ENCODE data around the gene MIGA2. TPM values are rescaled to one million over a fixed set of nuclear protein-coding genes. Genes with fewer than 3 reads are reported as not detected.
A peak's percentile ranks its signal among the peaks of the same experiment; 100 is the strongest.

MIGA2 gene
- total and polyA plus RNA-seq, 5 donors from 2014 or later, result 6.3 to 48.5 (median 7.8) TPM

- H3K9me3 ChIP-seq (ENCODE audit: control insufficient read depth in 2 of 2, low read length in 2 of 2), result no peaks in the 10 kb centered on the region
- H3K4me3 ChIP-seq (ENCODE audit: low read depth, low read length), result no peak overlapping the region
- DNase-seq (no peak), ATAC-seq (ENCODE audit: low read depth in 2 of 2) (no peak)
- no peaks in the 10 kb centered on the region for H3K4me1 Mint-ChIP-seq
- H3K27me3 Mint-ChIP-seq, result no peaks in the 10 kb centered on the region
- H3K27ac Mint-ChIP-seq, result no peak overlapping the region
- H3K36me3 ChIP-seq (ENCODE audit: control insufficient read depth, insufficient read depth, low read length), result no peaks in the 10 kb centered on the region
- no peak overlapping the region for H3K4me3 Mint-ChIP-seq
- no peak overlapping the region for H3K27ac ChIP-seq (ENCODE audit: insufficient read depth, low read length, poor library complexity, severe bottlenecking)
- H3K27me3 ChIP-seq (ENCODE audit: control insufficient read depth, insufficient read depth, low read length), result no peaks in the 10 kb centered on the region
- no peaks in the 10 kb centered on the region for H3K9me3 Mint-ChIP-seq
- H3K36me3 Mint-ChIP-seq, result peaks cover 3% of the 10 kb centered on the region
- H3K4me1 ChIP-seq (ENCODE audit: control insufficient read depth, insufficient read depth, low read length, poor library complexity, severe bottlenecking), result no peaks in the 10 kb centered on the region
Observed at GRCh38 chr9:129102095-129102525, 65.7 kb downstream of the MIGA2 start.

- ATAC-seq (ENCODE audit: low read depth in 2 of 2), result peak; percentile 36 to 44
- DNase-seq, result peak in 1 of 3 donors; percentile 33
Observed at GRCh38 chr9:129102791-129103594, 66.6 kb downstream of the MIGA2 start.

DNA sequence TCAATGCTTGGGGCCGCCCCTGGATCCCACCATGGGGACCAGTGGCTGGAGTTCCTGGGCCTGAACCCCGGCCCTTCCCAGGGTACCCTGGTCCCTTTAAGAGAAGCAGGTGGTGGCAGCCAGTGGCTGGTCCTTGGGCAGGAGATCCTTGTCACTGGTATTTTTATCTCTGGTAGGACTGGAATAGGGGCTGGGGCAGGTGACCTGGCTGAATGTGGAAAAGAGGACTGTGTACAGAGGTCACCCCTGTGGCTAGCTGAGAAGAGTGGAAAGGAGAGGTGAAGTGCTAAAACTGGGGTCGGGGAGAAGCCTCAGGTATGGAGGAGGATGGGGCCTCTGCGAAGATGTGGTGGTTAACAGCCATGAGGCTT, 67.2 kb downstream of the MIGA2 start:
- peak overlapping the region in 1 of 4 donors; percentile 12 for H3K4me3 Mint-ChIP-seq
- no peaks in the 10 kb centered on the region for H3K36me3 Mint-ChIP-seq
- ATAC-seq (ENCODE audit: low read depth in 2 of 2) (no peak), DNase-seq (no peak)
- no peaks in the 10 kb centered on the region for H3K9me3 Mint-ChIP-seq
- no peak overlapping the region for H3K4me3 ChIP-seq (ENCODE audit: low read depth, low read length)
- H3K27me3 ChIP-seq (ENCODE audit: control insufficient read depth, insufficient read depth, low read length), result no peaks in the 10 kb centered on the region
- no peaks in the 10 kb centered on the region for H3K27me3 Mint-ChIP-seq
- H3K9me3 ChIP-seq (ENCODE audit: control insufficient read depth in 2 of 2, low read length in 2 of 2), result no peaks in the 10 kb centered on the region
- H3K4me1 ChIP-seq (ENCODE audit: control insufficient read depth, insufficient read depth, low read length, poor library complexity, severe bottlenecking), result no peaks in the 10 kb centered on the region
- peaks cover 0 to 4% (median under 1%) of the 10 kb centered on the region in 4 donors for H3K4me1 Mint-ChIP-seq
- no peak overlapping the region for H3K27ac Mint-ChIP-seq
- no peak overlapping the region for H3K27ac ChIP-seq (ENCODE audit: insufficient read depth, low read length, poor library complexity, severe bottlenecking)
- no peaks in the 10 kb centered on the region for H3K36me3 ChIP-seq (ENCODE audit: control insufficient read depth, insufficient read depth, low read length)

More at GRCh38 chr9:129102791-129103594, 66.6 kb downstream of the MIGA2 start:
- Histone ChIP-seq H3K4me3 (ENCODE audit: low read depth, low read length) (no peak overlapping the region), H3K9me3 (ENCODE audit: control insufficient read depth in 2 of 2, low read length in 2 of 2) (no peaks in the 10 kb centered on the region), H3K27ac (ENCODE audit: insufficient read depth, low read length, poor library complexity, severe bottlenecking) (no peak overlapping the region), H3K27me3 (ENCODE audit: control insufficient read depth, insufficient read depth, low read length) (no peaks in the 10 kb centered on the region), H3K4me1 (ENCODE audit: control insufficient read depth, insufficient read depth, low read length, poor library complexity, severe bottlenecking) (no peaks in the 10 kb centered on the region), H3K36me3 (ENCODE audit: control insufficient read depth, insufficient read depth, low read length) (no peaks in the 10 kb centered on the region)
- no peaks in the 10 kb centered on the region for H3K36me3 Mint-ChIP-seq
- peak overlapping the region in 1 of 4 donors; percentile 12 for H3K4me3 Mint-ChIP-seq
- H3K27me3 Mint-ChIP-seq, result no peaks in the 10 kb centered on the region
- no peaks in the 10 kb centered on the region for H3K4me1 Mint-ChIP-seq
- H3K9me3 Mint-ChIP-seq, result no peaks in the 10 kb centered on the region
- H3K27ac Mint-ChIP-seq, result no peak overlapping the region

- Mint-ChIP-seq H3K4me3 (no peak overlapping the region), H3K9me3 (no peaks in the 10 kb centered on the region), H3K27me3 (no peaks in the 10 kb centered on the region), H3K36me3 (no peaks in the 10 kb centered on the region), H3K4me1 (peaks cover 0 to 9% (median 3%) of the 10 kb centered on the region in 4 donors), H3K27ac (no peak overlapping the region)
- no peaks in the 10 kb centered on the region for H3K27me3 ChIP-seq (ENCODE audit: control insufficient read depth, insufficient read depth, low read length)
- H3K27ac ChIP-seq (ENCODE audit: insufficient read depth, low read length, poor library complexity, severe bottlenecking), result no peak overlapping the region
- no peak for ATAC-seq (ENCODE audit: low read depth in 2 of 2)
- no peaks in the 10 kb centered on the region for H3K4me1 ChIP-seq (ENCODE audit: control insufficient read depth, insufficient read depth, low read length, poor library complexity, severe bottlenecking)
- no peak overlapping the region for H3K4me3 ChIP-seq (ENCODE audit: low read depth, low read length)
- H3K36me3 ChIP-seq (ENCODE audit: control insufficient read depth, insufficient read depth, low read length), result no peaks in the 10 kb centered on the region
- H3K9me3 ChIP-seq (ENCODE audit: control insufficient read depth in 2 of 2, low read length in 2 of 2), result no peaks in the 10 kb centered on the region
- DNase-seq, result no peak
Observed at GRCh38 chr9:129104051-129104450, 67.6 kb downstream of the MIGA2 start.

GRCh38 chr9:129105857-129106694, 69.7 kb downstream of the MIGA2 start:
- no peaks in the 10 kb centered on the region for H3K9me3 Mint-ChIP-seq
- no peaks in the 10 kb centered on the region for H3K36me3 Mint-ChIP-seq
- no peaks in the 10 kb centered on the region for H3K9me3 ChIP-seq (ENCODE audit: control insufficient read depth in 2 of 2, low read length in 2 of 2)
- no peak overlapping the region for H3K4me3 ChIP-seq (ENCODE audit: low read depth, low read length)
- no peaks in the 10 kb centered on the region for H3K36me3 ChIP-seq (ENCODE audit: control insufficient read depth, insufficient read depth, low read length)
- H3K27me3 ChIP-seq (ENCODE audit: control insufficient read depth, insufficient read depth, low read length), result no peaks in the 10 kb centered on the region
- DNase-seq, result no peak
- no peak overlapping the region for H3K27ac ChIP-seq (ENCODE audit: insufficient read depth, low read length, poor library complexity, severe bottlenecking)
- no peaks in the 10 kb centered on the region for H3K27me3 Mint-ChIP-seq
- no peak overlapping the region for H3K27ac Mint-ChIP-seq
- peaks cover 9% of the 10 kb centered on the region for H3K4me1 ChIP-seq (ENCODE audit: control insufficient read depth, insufficient read depth, low read length, poor library complexity, severe bottlenecking)
- peak overlapping the region in 1 of 4 donors; percentile 41 for H3K4me3 Mint-ChIP-seq
- ATAC-seq (ENCODE audit: low read depth in 2 of 2), result no peak
- H3K4me1 Mint-ChIP-seq, result peaks cover 0 to 21% (median 8%) of the 10 kb centered on the region in 4 donors

- Histone ChIP-seq H3K4me1 (ENCODE audit: control insufficient read depth, insufficient read depth, low read length, poor library complexity, severe bottlenecking) (peaks cover 21% of the 10 kb centered on the region), H3K27me3 (ENCODE audit: control insufficient read depth, insufficient read depth, low read length) (no peaks in the 10 kb centered on the region), H3K9me3 (ENCODE audit: control insufficient read depth in 2 of 2, low read length in 2 of 2) (no peaks in the 10 kb centered on the region), H3K4me3 (ENCODE audit: low read depth, low read length) (no peak overlapping the region), H3K27ac (ENCODE audit: insufficient read depth, low read length, poor library complexity, severe bottlenecking) (no peak overlapping the region), H3K36me3 (ENCODE audit: control insufficient read depth, insufficient read depth, low read length) (no peaks in the 10 kb centered on the region)
- H3K4me1 Mint-ChIP-seq, result peaks cover 0 to 32% (median 13%) of the 10 kb centered on the region in 4 donors
- H3K27me3 Mint-ChIP-seq, result no peaks in the 10 kb centered on the region
- DNase-seq, result no peak
- H3K4me3 Mint-ChIP-seq, result peak overlapping the region in 2 of 4 donors; percentile 79 to 90
- H3K27ac Mint-ChIP-seq, result no peak overlapping the region
- no peak for ATAC-seq (ENCODE audit: low read depth in 2 of 2)
- H3K9me3 Mint-ChIP-seq, result no peaks in the 10 kb centered on the region
- H3K36me3 Mint-ChIP-seq, result no peaks in the 10 kb centered on the region
Observed at GRCh38 chr9:129107651-129108050, 71.2 kb downstream of the MIGA2 start.

DNA sequence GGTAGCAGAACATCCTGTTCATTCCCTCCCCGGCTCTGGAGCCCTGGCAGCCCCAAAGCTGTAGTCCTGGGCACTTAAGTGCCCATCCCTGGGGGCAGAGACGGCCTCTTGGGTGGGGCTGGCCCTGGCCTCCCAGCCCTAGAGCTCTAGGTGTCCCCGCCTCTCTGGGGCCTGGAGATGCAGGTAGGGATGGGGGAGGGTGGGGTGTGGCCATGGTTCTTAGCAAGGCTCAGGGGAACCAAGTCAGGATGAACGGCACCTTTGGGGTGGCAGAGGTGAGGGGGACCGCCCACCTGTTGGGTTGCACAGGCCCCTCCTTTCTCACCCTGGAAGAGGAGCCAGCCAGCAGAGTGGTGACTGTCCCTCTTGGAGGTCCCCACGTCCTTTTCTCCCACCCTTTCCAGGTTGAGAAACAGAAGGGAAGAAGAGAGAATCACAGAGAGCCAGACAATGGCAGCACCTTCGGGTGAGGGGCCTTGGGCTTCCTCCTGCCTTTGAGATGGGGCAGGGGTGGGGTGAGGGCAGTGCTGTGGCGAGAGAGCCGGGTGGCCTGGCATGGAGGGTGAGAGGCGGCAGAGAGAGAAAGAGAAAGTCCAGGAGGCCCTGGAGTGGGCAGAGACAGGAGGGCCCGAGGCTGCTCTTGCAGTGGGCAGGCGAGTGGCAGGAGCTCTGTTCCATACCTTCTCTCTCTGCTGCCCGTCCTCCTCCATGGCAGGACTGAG, 71.8 kb downstream of the MIGA2 start:
- no peak for ATAC-seq (ENCODE audit: low read depth in 2 of 2)
- no peaks in the 10 kb centered on the region for H3K36me3 ChIP-seq (ENCODE audit: control insufficient read depth, insufficient read depth, low read length)
- DNase-seq, result no peak
- Mint-ChIP-seq H3K4me1 (peaks cover 0 to 32% (median 13%) of the 10 kb centered on the region in 4 donors), H3K27me3 (no peaks in the 10 kb centered on the region), H3K36me3 (no peaks in the 10 kb centered on the region), H3K9me3 (no peaks in the 10 kb centered on the region), H3K4me3 (peak overlapping the region in 3 of 4 donors; percentile 56 to 80 (median 75)), H3K27ac (no peak overlapping the region)
- no peaks in the 10 kb centered on the region for H3K9me3 ChIP-seq (ENCODE audit: control insufficient read depth in 2 of 2, low read length in 2 of 2)
- no peaks in the 10 kb centered on the region for H3K27me3 ChIP-seq (ENCODE audit: control insufficient read depth, insufficient read depth, low read length)
- H3K4me1 ChIP-seq (ENCODE audit: control insufficient read depth, insufficient read depth, low read length, poor library complexity, severe bottlenecking), result peaks cover 21% of the 10 kb centered on the region
- no peak overlapping the region for H3K4me3 ChIP-seq (ENCODE audit: low read depth, low read length)
- no peak overlapping the region for H3K27ac ChIP-seq (ENCODE audit: insufficient read depth, low read length, poor library complexity, severe bottlenecking)

All from CD4-positive, CD25-positive, alpha-beta regulatory T cell (primary cell).